H4 (cell line): ENCODE measurements around the gene LRRC66. TPM values are rescaled to one million over a fixed set of nuclear protein-coding genes. Genes with fewer than 3 reads are reported as not detected.

ENCODE experiments used
- DNase-seq: peaks from one replicate; pipeline ENCODE4 v3.0.0-alpha.2; 2015; ENCODE audit warnings: low spot score
- total RNA-seq: library from RNA; depleted of rRNA; stranded (reverse); fragments of >200 nt; shearing (Covaris generic); gene quantifications from 2 replicates; pipeline ENCODE4 v1.2.3, GENCODE V29; 2014; rRNA removed

LRRC66 gene
- total RNA-seq, 1 experiment from 2014 or later = 0.15 TPM

GRCh38 chr4:52012651-52013050 lies 7.5 kb downstream of the LRRC66 start:
- DNase-seq = no peak

- DNase-seq = no peak
Observed at GRCh38 chr4:52010986-52011385, 9.2 kb downstream of the LRRC66 start.

- DNase-seq = no peak
Observed at GRCh38 chr4:52006887-52007286, 13.3 kb downstream of the LRRC66 start.

DNA sequence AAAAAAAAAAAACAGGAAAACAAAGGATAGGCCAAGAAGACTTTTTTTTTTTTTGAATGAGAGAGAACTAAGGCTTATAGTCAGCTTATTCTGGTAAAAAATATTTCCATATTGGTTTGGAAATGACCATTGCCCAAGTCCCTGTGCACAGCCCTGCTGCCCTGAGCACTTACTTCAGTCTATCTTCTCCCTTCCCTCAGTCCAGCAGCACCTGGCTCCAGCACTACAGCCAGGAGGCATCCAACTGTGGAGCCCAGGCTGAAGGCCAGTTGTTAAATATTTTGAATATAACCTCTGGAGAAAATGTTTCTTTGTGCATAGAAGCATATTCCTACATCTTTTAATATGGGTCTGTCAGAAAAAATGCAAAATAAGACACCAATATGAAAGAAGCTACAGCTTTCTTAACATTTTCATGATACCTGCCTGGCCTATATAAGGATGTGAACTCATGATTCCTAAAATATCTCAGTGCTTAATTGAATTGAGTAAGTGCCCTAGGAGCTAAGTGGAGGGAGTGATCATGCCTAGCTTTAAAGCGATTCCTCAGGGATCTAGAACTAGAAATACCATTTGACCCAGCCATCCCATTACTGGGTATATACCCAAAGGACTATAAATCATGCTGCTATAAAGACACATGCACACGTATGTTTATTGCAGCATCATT lies 14.4 kb downstream of the LRRC66 start:
- no peak for DNase-seq

GRCh38 chr4:52004414-52004813 lies 15.7 kb downstream of the LRRC66 start:
- DNase-seq = no peak

DNA sequence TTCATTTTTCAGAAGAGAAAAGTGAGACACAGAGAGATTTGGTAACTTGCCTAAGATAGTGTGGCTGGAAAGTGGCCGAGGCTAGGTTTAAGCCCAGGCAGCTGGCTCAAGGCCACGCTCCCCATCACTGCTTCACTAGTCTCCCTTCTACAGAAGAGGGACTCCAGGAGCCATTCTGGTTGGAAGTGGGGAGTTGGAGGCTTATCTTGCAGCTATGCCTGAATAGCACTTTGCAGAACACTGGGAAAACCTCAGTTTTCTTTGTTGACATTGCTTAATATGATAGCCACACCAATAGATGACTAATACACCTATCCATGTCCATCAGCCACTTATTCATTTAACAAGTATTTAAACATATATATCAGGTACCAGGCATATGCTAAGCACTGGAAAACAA lies 18.5 kb downstream of the LRRC66 start:
- DNase-seq = no peak

- DNase-seq = no peak
Observed at GRCh38 chr4:51999250-51999649, 20.9 kb downstream of the LRRC66 start.

DNA sequence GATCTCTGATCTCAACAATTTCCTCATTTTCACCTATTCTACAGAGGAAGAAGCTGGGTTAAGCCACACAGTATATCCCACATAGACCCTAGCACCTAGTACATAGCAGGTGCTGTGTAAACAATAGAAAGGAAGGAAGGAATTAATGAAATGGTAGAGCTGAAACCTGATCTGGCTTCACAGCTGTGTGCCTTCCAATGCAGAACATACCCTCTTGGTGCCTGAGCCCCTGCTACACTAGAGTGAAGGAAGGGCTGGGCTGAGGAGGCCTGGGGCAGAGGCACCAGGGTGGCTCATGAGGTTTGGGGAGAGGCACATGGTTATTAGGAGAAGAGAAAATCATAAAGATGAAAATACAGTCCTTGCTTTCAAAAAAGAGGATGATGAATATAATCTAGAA lies 21.3 kb downstream of the LRRC66 start:
- DNase-seq = no peak

DNA sequence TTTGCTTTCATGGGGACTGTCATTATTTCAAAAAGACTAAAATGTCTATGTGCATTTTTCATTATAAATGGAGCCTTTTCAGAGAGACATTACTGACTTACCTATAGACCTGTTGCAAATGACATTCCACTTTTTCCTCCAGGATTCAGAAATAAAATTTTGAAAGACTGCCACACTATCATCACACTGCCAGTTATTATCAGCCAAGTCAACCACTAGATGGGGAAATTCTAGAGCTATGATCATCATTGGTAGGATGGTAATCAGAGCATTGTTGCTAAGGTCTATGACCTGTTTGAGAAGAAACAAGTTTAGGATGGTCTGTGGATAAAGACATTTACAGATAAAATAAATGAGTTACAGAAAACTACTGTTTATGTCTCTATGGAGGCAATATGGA lies 22.5 kb downstream of the LRRC66 start:
- DNase-seq = no peak

- no peak for DNase-seq
Observed at GRCh38 chr4:51995647-51996220, 24.4 kb downstream of the LRRC66 start.

GRCh38 chr4:51965862-51966261 lies 54.3 kb downstream of the LRRC66 start:
- DNase-seq = no peak

DNA sequence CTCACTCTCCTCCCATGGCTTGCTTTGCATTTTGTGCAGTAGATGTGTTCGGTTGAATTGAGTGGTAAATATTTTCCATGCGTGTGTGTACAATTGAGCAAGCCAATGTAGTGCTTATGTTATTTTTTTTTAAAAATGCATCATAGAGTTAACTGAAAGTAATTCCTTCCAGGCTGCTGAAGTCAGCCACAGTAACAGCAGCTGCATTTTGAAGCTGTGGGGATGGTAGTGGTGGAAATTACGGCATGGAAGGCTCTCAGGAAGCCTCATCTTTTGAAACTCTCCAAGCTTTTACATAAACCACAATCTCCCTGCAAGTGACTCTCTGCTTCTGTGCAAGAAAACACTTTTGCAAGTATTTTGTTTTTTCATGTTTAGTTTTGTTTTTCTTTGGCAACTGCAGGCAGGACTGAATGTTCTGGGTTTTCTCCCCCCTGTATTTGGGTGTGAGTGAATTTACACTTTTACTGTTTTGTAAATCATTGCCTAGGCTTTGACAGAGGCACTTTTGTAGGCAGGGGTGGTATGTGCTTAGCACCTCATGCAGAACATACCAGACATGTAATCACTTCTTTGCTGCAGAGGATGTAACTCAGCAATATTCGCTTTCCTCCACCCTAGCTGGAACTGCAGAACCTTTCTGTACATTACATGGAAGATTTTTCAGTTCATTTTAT lies 56.2 kb downstream of the LRRC66 start:
- DNase-seq = no peak

DNA sequence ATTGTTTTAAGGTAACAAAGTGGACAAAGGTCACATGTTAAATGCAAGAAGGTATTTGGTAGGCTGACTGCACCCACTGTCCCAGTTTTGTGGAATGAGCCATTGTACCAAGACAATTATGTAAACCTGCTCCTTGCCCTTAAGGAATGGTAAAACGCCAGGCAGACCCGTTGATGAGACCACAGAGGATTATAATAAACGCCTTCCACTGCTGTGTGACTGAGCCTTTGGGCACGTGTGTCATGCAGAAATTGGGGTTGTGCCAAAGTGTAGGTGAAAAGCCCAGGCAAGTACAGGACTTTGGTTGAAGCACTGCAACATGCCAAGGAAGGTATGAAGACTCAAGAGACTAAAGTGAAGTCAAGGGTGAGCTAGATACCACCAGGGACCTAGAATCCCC lies 59.7 kb downstream of the LRRC66 start:
- peak; percentile 13 for DNase-seq

- no peak for DNase-seq
Observed at GRCh38 chr4:51958199-51958968, 61.8 kb downstream of the LRRC66 start.

Other genes with a start within 250 kb of the LRRC66 start
- gene DCUN1D4, start 177.2 kb downstream of the LRRC66 start, total RNA-seq = 34.8 and 38.8 TPM in 2 replicates
- gene SGCB, start 17.9 kb upstream of the LRRC66 start, total RNA-seq = 12.4 and 13.4 TPM in 2 replicates
- gene SPATA18, start 30.9 kb upstream of the LRRC66 start, total RNA-seq = not detected in 2 replicates